HepG2 (cell line): ENCODE data around the gene ITPK1.

Experiments
- CHD4 ChIP-seq: fragments of 200-600 bp; sonication (generic); IDR thresholded peaks from 2 replicates; pipeline ENCODE4 v1.7.0; 2017; ENCODE audit warnings: mild to moderate bottlenecking, low read length, borderline replicate concordance
- CTCF ChIP-seq: sonication (generic); formaldehyde crosslinking; IDR thresholded peaks from 2 replicates; pipeline ENCODE4 v1.5.0; 2020; ENCODE audit warnings: mild to moderate bottlenecking, missing genetic modification reagents, moderate library complexity
- EZH2 ChIP-seq: conservative IDR thresholded peaks from 2 replicates; pipeline ENCODE4 v1.6.1; 2012; ENCODE audit warnings: mild to moderate bottlenecking, low read depth, low read length, moderate library complexity
- HDAC2 ChIP-seq: sonication (generic); formaldehyde crosslinking; IDR thresholded peaks from 2 replicates; pipeline ENCODE4 v1.4.0; 2020; ENCODE audit warnings: missing genetic modification reagents
- HNRNPLL ChIP-seq: fragments of 200-400 bp; formaldehyde crosslinking; IDR thresholded peaks from 2 replicates; pipeline ENCODE4 v1.6.1; 2017; ENCODE audit warnings: mild to moderate bottlenecking, low read depth, low read length; ENCODE audit not compliant: poor library complexity, severe bottlenecking
- MYNN ChIP-seq: sonication (generic); formaldehyde crosslinking; IDR thresholded peaks from 2 replicates; pipeline ENCODE4 v1.4.0; 2020; ENCODE audit warnings: mild to moderate bottlenecking, low read depth, missing genetic modification reagents
- NFYB ChIP-seq: sonication (generic); formaldehyde crosslinking; IDR thresholded peaks from 2 replicates; pipeline ENCODE4 v1.4.0; 2020; ENCODE audit warnings: missing genetic modification reagents
- PAXIP1 ChIP-seq: sonication (generic); formaldehyde crosslinking; conservative IDR thresholded peaks from 2 replicates; pipeline ENCODE4 v1.4.0; 2020; ENCODE audit warnings: mild to moderate bottlenecking, missing genetic modification reagents, moderate library complexity
- ZBTB39 ChIP-seq: sonication (generic); formaldehyde crosslinking; IDR thresholded peaks from 2 replicates; pipeline ENCODE4 v1.5.0; 2020; ENCODE audit warnings: missing genetic modification reagents
- ZNF33A ChIP-seq: sonication (generic); formaldehyde crosslinking; IDR thresholded peaks from 2 replicates; pipeline ENCODE4 v1.5.1; 2020; ENCODE audit warnings: missing genetic modification reagents, mild to moderate bottlenecking, moderate library complexity, borderline replicate concordance

- TF ChIP-seq CTCF (CRISPR knock-in tag): no peak
- no peak for TF ChIP-seq PAXIP1 (CRISPR knock-in tag)
- no peak for TF ChIP-seq CHD4
- no peak for TF ChIP-seq ZBTB39 (CRISPR knock-in tag)
- TF ChIP-seq EZH2: no peak
- no peak for TF ChIP-seq MYNN (CRISPR knock-in tag)
- TF ChIP-seq HNRNPLL: no peak
- no peak for TF ChIP-seq ZNF33A
- TF ChIP-seq HDAC2 (CRISPR knock-in tag): no peak
- no peak for TF ChIP-seq NFYB (CRISPR knock-in tag)
Observed at GRCh38 chr14:93091666-93092065, 24.1 kb downstream of the ITPK1 start.
